Measurements from ENCODE around the gene FAM163B.

DNA sequence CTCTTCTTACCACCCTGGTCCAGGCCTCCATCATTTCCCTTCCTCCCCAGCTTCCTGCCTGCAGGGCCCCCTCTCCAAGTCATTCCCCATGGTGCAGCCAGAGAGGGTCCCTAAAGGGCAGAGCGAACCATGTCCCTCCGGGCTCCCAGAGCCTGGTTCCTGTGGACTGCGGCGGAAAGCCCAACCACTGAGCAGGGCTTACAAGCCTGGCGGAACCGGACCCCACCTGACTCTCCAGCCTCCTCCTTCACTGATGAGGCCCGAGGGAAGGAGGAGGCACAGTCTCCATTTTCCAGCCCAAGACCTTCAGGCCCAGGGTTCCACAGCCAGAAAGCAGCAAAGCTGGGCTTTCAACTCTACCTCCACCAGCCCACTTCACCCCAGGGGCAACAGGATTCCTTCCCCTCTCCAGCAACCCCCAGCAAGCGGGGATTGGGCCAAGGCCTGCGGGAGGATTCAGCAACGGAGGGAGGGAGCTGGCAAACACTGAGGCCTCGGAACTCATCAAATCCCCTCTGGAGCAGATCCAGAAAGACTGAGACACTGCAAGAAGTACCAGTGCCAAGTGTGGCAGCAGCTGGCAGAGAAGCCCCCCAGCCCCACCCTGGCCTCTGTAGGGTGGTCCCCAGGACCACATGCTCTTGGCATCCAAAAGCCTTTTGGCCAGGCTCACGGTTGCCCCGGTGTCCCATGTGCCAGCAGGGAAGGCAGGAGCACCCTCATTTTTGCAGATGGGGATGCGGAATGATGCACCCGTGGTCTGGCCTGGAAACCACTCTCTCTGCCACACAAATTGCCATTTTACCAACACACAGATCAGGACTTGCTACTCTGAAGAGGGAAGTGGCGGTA lies 3.1 kb downstream of the FAM163B start:
- TF ChIP-seq, protein P1, sequence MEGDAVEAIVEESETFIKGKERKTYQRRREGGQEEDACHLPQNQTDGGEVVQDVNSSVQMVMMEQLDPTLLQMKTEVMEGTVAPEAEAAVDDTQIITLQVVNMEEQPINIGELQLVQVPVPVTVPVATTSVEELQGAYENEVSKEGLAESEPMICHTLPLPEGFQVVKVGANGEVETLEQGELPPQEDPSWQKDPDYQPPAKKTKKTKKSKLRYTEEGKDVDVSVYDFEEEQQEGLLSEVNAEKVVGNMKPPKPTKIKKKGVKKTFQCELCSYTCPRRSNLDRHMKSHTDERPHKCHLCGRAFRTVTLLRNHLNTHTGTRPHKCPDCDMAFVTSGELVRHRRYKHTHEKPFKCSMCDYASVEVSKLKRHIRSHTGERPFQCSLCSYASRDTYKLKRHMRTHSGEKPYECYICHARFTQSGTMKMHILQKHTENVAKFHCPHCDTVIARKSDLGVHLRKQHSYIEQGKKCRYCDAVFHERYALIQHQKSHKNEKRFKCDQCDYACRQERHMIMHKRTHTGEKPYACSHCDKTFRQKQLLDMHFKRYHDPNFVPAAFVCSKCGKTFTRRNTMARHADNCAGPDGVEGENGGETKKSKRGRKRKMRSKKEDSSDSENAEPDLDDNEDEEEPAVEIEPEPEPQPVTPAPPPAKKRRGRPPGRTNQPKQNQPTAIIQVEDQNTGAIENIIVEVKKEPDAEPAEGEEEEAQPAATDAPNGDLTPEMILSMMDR (IDR thresholded peaks at IDR 0.05; ENCODE audit: low read depth, low read length, poor library complexity, severe bottlenecking) = no peak
- no peak for TF ChIP-seq EZH2phosphoT487 (IDR thresholded peaks at IDR 0.05; ENCODE audit: borderline replicate concordance, low read length)

Measured in DOHH2 (cell line).